Measurements from ENCODE around the gene ADGRL1. TPM values are rescaled to one million over a fixed set of nuclear protein-coding genes. Genes with fewer than 3 reads are reported as not detected.
"Not testable (repeated sequence)": the region's sequence is repeated elsewhere in the genome, so short reads cannot be mapped to it uniquely, and the experiment has no call there.

The ADGRL1 gene
- total RNA-seq, 1 donor from 2014 or later = 55.3 TPM

- Mint-ChIP-seq H3K27me3 (no peaks in the 10 kb centered on the region), H3K9me3 (ENCODE audit: low read depth) (no peaks in the 10 kb centered on the region), H3K27ac (peak overlapping the region; percentile 69), H3K4me1 (ENCODE audit: low read depth) (peaks cover 4% of the 10 kb centered on the region), H3K4me3 (ENCODE audit: low read depth) (no peak overlapping the region), H3K36me3 (ENCODE audit: insufficient read depth) (peaks cover under 1% of the 10 kb centered on the region)
- TF ChIP-seq, protein P1, sequence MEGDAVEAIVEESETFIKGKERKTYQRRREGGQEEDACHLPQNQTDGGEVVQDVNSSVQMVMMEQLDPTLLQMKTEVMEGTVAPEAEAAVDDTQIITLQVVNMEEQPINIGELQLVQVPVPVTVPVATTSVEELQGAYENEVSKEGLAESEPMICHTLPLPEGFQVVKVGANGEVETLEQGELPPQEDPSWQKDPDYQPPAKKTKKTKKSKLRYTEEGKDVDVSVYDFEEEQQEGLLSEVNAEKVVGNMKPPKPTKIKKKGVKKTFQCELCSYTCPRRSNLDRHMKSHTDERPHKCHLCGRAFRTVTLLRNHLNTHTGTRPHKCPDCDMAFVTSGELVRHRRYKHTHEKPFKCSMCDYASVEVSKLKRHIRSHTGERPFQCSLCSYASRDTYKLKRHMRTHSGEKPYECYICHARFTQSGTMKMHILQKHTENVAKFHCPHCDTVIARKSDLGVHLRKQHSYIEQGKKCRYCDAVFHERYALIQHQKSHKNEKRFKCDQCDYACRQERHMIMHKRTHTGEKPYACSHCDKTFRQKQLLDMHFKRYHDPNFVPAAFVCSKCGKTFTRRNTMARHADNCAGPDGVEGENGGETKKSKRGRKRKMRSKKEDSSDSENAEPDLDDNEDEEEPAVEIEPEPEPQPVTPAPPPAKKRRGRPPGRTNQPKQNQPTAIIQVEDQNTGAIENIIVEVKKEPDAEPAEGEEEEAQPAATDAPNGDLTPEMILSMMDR (IDR thresholded peaks at IDR 0.05; ENCODE audit: unreplicated experiment) = peak; percentile 83
- DNase-seq (ENCODE audit: low spot score, unreplicated experiment) = peak; percentile 67
Measured at GRCh38 chr19:14147797-14148605, 58.0 kb downstream of the ADGRL1 start.

- no peaks in the 10 kb centered on the region for H3K36me3 Mint-ChIP-seq (ENCODE audit: insufficient read depth)
- no peak overlapping the region for H3K27ac Mint-ChIP-seq
- no peaks in the 10 kb centered on the region for H3K27me3 Mint-ChIP-seq
- no peaks in the 10 kb centered on the region for H3K9me3 Mint-ChIP-seq (ENCODE audit: low read depth)
- no peak for DNase-seq (ENCODE audit: low spot score, unreplicated experiment)
- TF ChIP-seq, protein P1 (IDR thresholded peaks at IDR 0.05; ENCODE audit: unreplicated experiment) = no peak
- H3K4me3 Mint-ChIP-seq (ENCODE audit: low read depth) = no peak overlapping the region
- peaks cover 4% of the 10 kb centered on the region for H3K4me1 Mint-ChIP-seq (ENCODE audit: low read depth)
Measured at GRCh38 chr19:14146789-14147216, 59.2 kb downstream of the ADGRL1 start.

- not testable (repeated sequence) for H3K9me3 Mint-ChIP-seq (ENCODE audit: low read depth); H3K27me3 Mint-ChIP-seq; H3K4me1 Mint-ChIP-seq (ENCODE audit: low read depth); H3K36me3 Mint-ChIP-seq (ENCODE audit: insufficient read depth); H3K4me3 Mint-ChIP-seq (ENCODE audit: low read depth); DNase-seq (ENCODE audit: low spot score, unreplicated experiment)
- H3K27ac Mint-ChIP-seq = peak overlapping the region; percentile 87
Measured at GRCh38 chr19:14146169-14146568, 59.8 kb downstream of the ADGRL1 start.

DNA sequence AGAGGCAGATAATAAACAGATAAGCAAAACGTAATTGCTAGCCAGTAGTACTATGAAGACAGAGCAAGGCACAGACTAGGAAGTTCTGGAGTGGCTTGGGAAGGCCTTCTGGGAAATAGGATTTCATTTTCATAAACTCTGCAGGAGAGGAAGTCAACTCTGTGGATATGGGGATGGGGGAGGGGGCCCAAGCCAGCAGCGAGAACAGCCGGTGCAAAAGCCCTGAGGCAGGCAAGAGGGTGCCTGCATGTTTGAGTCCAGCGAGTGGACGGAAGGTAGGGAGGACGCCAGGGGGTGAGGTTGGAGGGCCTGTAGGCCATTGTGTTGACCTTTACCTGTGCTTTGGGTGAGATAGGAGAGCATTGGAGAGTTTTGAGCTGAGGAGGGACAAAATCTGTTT, 60.6 kb downstream of the ADGRL1 start:
- H3K9me3 Mint-ChIP-seq (ENCODE audit: low read depth) = no peaks in the 10 kb centered on the region
- DNase-seq (ENCODE audit: low spot score, unreplicated experiment) = no peak
- H3K27ac Mint-ChIP-seq = no peak overlapping the region
- no peaks in the 10 kb centered on the region for H3K27me3 Mint-ChIP-seq
- H3K4me3 Mint-ChIP-seq (ENCODE audit: low read depth) = no peak overlapping the region
- peaks cover 4% of the 10 kb centered on the region for H3K4me1 Mint-ChIP-seq (ENCODE audit: low read depth)
- no peaks in the 10 kb centered on the region for H3K36me3 Mint-ChIP-seq (ENCODE audit: insufficient read depth)
- TF ChIP-seq, protein P1 (IDR thresholded peaks at IDR 0.05; ENCODE audit: unreplicated experiment) = no peak

- H3K27me3 Mint-ChIP-seq = no peaks in the 10 kb centered on the region
- H3K36me3 Mint-ChIP-seq (ENCODE audit: insufficient read depth) = no peaks in the 10 kb centered on the region
- H3K4me3 Mint-ChIP-seq (ENCODE audit: low read depth) = no peak overlapping the region
- TF ChIP-seq, protein P1 (IDR thresholded peaks at IDR 0.05; ENCODE audit: unreplicated experiment) = no peak
- H3K4me1 Mint-ChIP-seq (ENCODE audit: low read depth) = no peaks in the 10 kb centered on the region
- H3K27ac Mint-ChIP-seq = no peak overlapping the region
- no peaks in the 10 kb centered on the region for H3K9me3 Mint-ChIP-seq (ENCODE audit: low read depth)
- DNase-seq (ENCODE audit: low spot score, unreplicated experiment) = no peak
Measured at GRCh38 chr19:14142262-14143190, 63.4 kb downstream of the ADGRL1 start.

Measured in progenitor cell of endocrine pancreas (in vitro differentiated cells).